HG03039 (cell line): ENCODE data around the gene TLR7.

Experiments used
- ATAC-seq: cut with Tn5 transposase; IDR thresholded peaks from one replicate; pipeline ENCODE4 v1.9.1; 2021; ENCODE audit warnings: mild to moderate bottlenecking, moderate library complexity; ENCODE audit not compliant: unreplicated experiment

TLR7 gene

GRCh38 chrX:12866451-12867377 is at the start of gene TLR7:
TLR7 (plus strand) TSS chrX:12867072; CDS start chrX:12867579, 507 bp downstream.
- no peak for ATAC-seq

- no peak for ATAC-seq
Observed at GRCh38 chrX:12817528-12817927, 49.3 kb upstream of the TLR7 start.

GRCh38 chrX:12819222-12819621 is 47.6 kb upstream of the TLR7 start:
- no peak for ATAC-seq

GRCh38 chrX:12820737-12821136 is 46.1 kb upstream of the TLR7 start:
- no peak for ATAC-seq

- ATAC-seq, result no peak
Observed at GRCh38 chrX:12824944-12825343, 41.9 kb upstream of the TLR7 start.

GRCh38 chrX:12825801-12826200 is 41.1 kb upstream of the TLR7 start:
- ATAC-seq, result no peak

- peak; percentile 8 for ATAC-seq
Observed at GRCh38 chrX:12843061-12843667, 23.7 kb upstream of the TLR7 start.

- ATAC-seq, result peak; percentile 85
Observed at GRCh38 chrX:12843668-12844279, 23.1 kb upstream of the TLR7 start.

GRCh38 chrX:12844319-12844718 is 22.6 kb upstream of the TLR7 start:
- ATAC-seq, result no peak

- no peak for ATAC-seq
Observed at GRCh38 chrX:12865359-12865758, 1.5 kb upstream of the TLR7 start.

- ATAC-seq, result no peak
Observed at GRCh38 chrX:12867685-12868084, 813 bp downstream of the TLR7 start.

- no peak for ATAC-seq
Observed at GRCh38 chrX:12868747-12869146, 1.9 kb downstream of the TLR7 start.

GRCh38 chrX:12871257-12871656 is 4.4 kb downstream of the TLR7 start:
- no peak for ATAC-seq

- ATAC-seq, result no peak
Observed at GRCh38 chrX:12872741-12873140, 5.9 kb downstream of the TLR7 start.

GRCh38 chrX:12874581-12874980 is 7.7 kb downstream of the TLR7 start:
- no peak for ATAC-seq

GRCh38 chrX:12877386-12877785 is 10.5 kb downstream of the TLR7 start:
- ATAC-seq, result no peak

- ATAC-seq, result no peak
Observed at GRCh38 chrX:12878536-12878935, 11.7 kb downstream of the TLR7 start.

GRCh38 chrX:12881914-12882313 is 15.0 kb downstream of the TLR7 start:
- ATAC-seq, result no peak

- ATAC-seq, result no peak
Observed at GRCh38 chrX:12885508-12885907, 18.6 kb downstream of the TLR7 start.

- ATAC-seq, result no peak
Observed at GRCh38 chrX:12886545-12886944, 19.7 kb downstream of the TLR7 start.

- ATAC-seq, result no peak
Observed at GRCh38 chrX:12887141-12887540, 20.3 kb downstream of the TLR7 start.

GRCh38 chrX:12887767-12888166 is 20.9 kb downstream of the TLR7 start:
- ATAC-seq, result no peak
